Liver (tissue), 9 donors: ENCODE data around the gene NCOA6. TPM values are rescaled to one million over a fixed set of nuclear protein-coding genes. Genes with fewer than 3 reads are reported as not detected.

ENCODE experiments used
- DNase-seq: peaks from one replicate; pipeline ENCODE4 v3.0.0-alpha.2; 2017; ENCODE audit warnings: low spot score
- H3K27ac ChIP-seq, 2 donors: one replicate each; pipeline ENCODE4 v1.7.0; 2013; ENCODE audit warnings: inconsistent platforms in 2 of 2, low read length in 2 of 2, control low read depth in 1 of 2, low read depth in 1 of 2, mild to moderate bottlenecking in 1 of 2
- H3K27me3 ChIP-seq, 4 donors: one replicate each; pipeline versions ENCODE4 v1.6.1 to v1.7.0; 2013; ENCODE audit warnings: low read length in 3 of 4, inconsistent platforms in 1 of 4, mild to moderate bottlenecking in 1 of 4, moderate library complexity in 1 of 4; ENCODE audit not compliant: control insufficient read depth in 4 of 4, insufficient read depth in 4 of 4
- H3K36me3 ChIP-seq, 4 donors: one replicate each; pipeline versions ENCODE4 v1.6.1 to v1.7.0; 2013; ENCODE audit warnings: low read length in 3 of 4, mild to moderate bottlenecking in 3 of 4, low read depth in 1 of 4, moderate library complexity in 1 of 4; ENCODE audit not compliant: control insufficient read depth in 4 of 4, insufficient read depth in 3 of 4
- H3K4me1 ChIP-seq, 4 donors: one replicate each; pipeline versions ENCODE4 v1.6.1 to v1.7.0; 2013; ENCODE audit warnings: low read length in 3 of 4, mild to moderate bottlenecking in 3 of 4, moderate library complexity in 1 of 4; ENCODE audit not compliant: control insufficient read depth in 4 of 4, insufficient read depth in 4 of 4
- H3K4me3 ChIP-seq, 3 donors: one replicate each; pipeline versions ENCODE4 v1.6.1 to v1.7.0; 2013; ENCODE audit warnings: low read length in 3 of 3, control low read depth in 1 of 3, low read depth in 1 of 3, mild to moderate bottlenecking in 1 of 3
- H3K9ac ChIP-seq, 2 donors: one replicate each; pipeline ENCODE4 v1.7.0; 2013; ENCODE audit warnings: low read length in 2 of 2, mild to moderate bottlenecking in 2 of 2, moderate library complexity in 2 of 2, control low read depth in 1 of 2, low read depth in 1 of 2
- H3K9me3 ChIP-seq, 4 donors: one replicate each; pipeline versions ENCODE4 v1.6.1 to v1.7.0; 2013; ENCODE audit warnings: low read length in 3 of 4; ENCODE audit not compliant: control insufficient read depth in 4 of 4
- EGR1 ChIP-seq, 2 donors: IDR thresholded peaks; 2 replicates each; pipeline ENCODE4 v1.6.1; 2016 to 2018; ENCODE audit warnings: antibody characterized with exemption in 2 of 2, low read depth in 2 of 2
- FOXA1 ChIP-seq: IDR thresholded peaks from 2 replicates; pipeline ENCODE4 v1.6.1; 2016; ENCODE audit warnings: antibody characterized with exemption
- FOXA2 ChIP-seq: IDR thresholded peaks from 2 replicates; pipeline ENCODE4 v1.6.1; 2016; ENCODE audit warnings: antibody characterized with exemption
- GABPA ChIP-seq, 2 donors: IDR thresholded peaks in 1 of 2; conservative IDR thresholded peaks in 1 of 2; 2 replicates each; pipeline ENCODE4 v1.6.1; 2016; ENCODE audit warnings: antibody characterized with exemption in 2 of 2, mild to moderate bottlenecking in 1 of 2, moderate library complexity in 1 of 2
- HNF4A ChIP-seq, 2 donors: conservative IDR thresholded peaks; 2 replicates each; pipeline ENCODE4 v1.6.1; 2016; ENCODE audit warnings: antibody characterized with exemption in 2 of 2, mild to moderate bottlenecking in 2 of 2
- HNF4G ChIP-seq: IDR thresholded peaks from 2 replicates; pipeline ENCODE4 v1.6.1; 2016; ENCODE audit warnings: antibody characterized with exemption
- JUND ChIP-seq, 2 donors: IDR thresholded peaks; 2 replicates each; pipeline ENCODE4 v1.6.1; 2016; ENCODE audit warnings: antibody characterized with exemption in 2 of 2
- RAD21 ChIP-seq, 2 donors: IDR thresholded peaks; 2 replicates each; pipeline ENCODE4 v1.6.1; 2016; ENCODE audit warnings: antibody characterized with exemption in 2 of 2, mild to moderate bottlenecking in 2 of 2
- RXRA ChIP-seq, 2 donors: IDR thresholded peaks; 2 replicates each; pipeline ENCODE4 v1.6.1; 2017 to 2018; ENCODE audit warnings: antibody characterized with exemption in 2 of 2, mild to moderate bottlenecking in 1 of 2
- SP1 ChIP-seq: IDR thresholded peaks from 2 replicates; pipeline ENCODE4 v1.6.1; 2018; ENCODE audit warnings: antibody characterized with exemption, mild to moderate bottlenecking
- TAF1 ChIP-seq: conservative IDR thresholded peaks from 2 replicates; pipeline ENCODE4 v1.6.1; 2016; ENCODE audit warnings: antibody characterized with exemption, mild to moderate bottlenecking
- YY1 ChIP-seq: IDR thresholded peaks from 2 replicates; pipeline ENCODE4 v1.6.1; 2016; ENCODE audit warnings: antibody characterized with exemption, mild to moderate bottlenecking
- WGBS: extraction: QIAGEN DNeasy Blood & Tissue Kit; methylation state at CpG from one replicate; pipeline ENCODE4 v1.1.7; 2013; 5-methylcytosine and 5-hydroxymethylcytosine counted together
- polyA plus RNA-seq, 2 donors: library from polyadenylated mRNA; stranded (reverse) in 1 of 2; unstranded in 1 of 2; fragments of 200-250 nt in 1 of 2; fragments of >200 nt in 1 of 2; fragmentation: Nextera tagmentation in 1 of 2; extraction: Ambion mirVana in 1 of 2; gene quantifications; one replicate each; pipeline versions ENCODE4 v1.2.1 to v1.2.3, GENCODE V29; 2013 to 2015
- total RNA-seq, 2 donors: library from RNA; depleted of rRNA; stranded (reverse); fragments of >200 nt; gene quantifications; one replicate each; pipeline ENCODE4 v1.2.3, GENCODE V29; 2014
- TF ChIP-seq, protein P1 (sequence below): IDR thresholded peaks from 2 replicates; pipeline ENCODE4 v1.6.1; 2016; ENCODE audit warnings: antibody characterized with exemption
- TF ChIP-seq, protein P2 (sequence below): IDR thresholded peaks from 2 replicates; pipeline ENCODE4 v1.6.1; 2016; ENCODE audit warnings: antibody characterized with exemption, mild to moderate bottlenecking
- TF ChIP-seq, protein P3 (sequence below): IDR thresholded peaks from 2 replicates; pipeline ENCODE4 v1.6.1; 2016; ENCODE audit warnings: antibody characterized with exemption
- TF ChIP-seq, protein P4 (sequence below): IDR thresholded peaks from 2 replicates; pipeline ENCODE4 v1.6.1; 2016; ENCODE audit warnings: antibody characterized with exemption
- donor health status: healthy.
- donor health status: healthy.
- donor health status: healthy.
- donor health status: healthy.
- donor health status: healthy.

The NCOA6 gene
- total and polyA plus RNA-seq, 4 donors: 5.4 to 13.1 (median 6.2) TPM

DNA sequence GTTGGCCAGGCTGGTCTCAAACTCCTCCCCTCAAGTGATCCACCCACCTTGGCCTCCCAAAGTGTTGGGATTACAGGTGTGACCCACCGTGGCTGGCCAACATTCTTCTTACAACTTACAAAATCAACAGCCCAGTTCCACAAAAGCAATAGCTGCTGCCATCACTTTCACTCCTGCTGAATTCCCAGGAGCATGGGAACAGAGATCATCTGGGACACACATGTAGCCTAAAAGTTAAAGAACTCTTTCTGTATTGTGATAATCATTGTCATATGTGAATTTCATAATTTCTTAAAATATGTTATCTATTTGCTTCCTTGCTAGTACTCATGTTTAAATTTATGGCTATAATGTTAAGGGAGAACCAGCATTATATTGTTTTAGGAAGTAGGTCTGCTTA is 51.7 kb downstream of the NCOA6 start:
- Histone ChIP-seq H3K9me3 (no peaks in the 10 kb centered on the region), H3K36me3 (peaks cover 2 to 37% (median 24%) of the 10 kb centered on the region in 4 donors), H3K27ac (no peak overlapping the region), H3K4me1 (no peaks in the 10 kb centered on the region), H3K9ac (no peak overlapping the region), H3K4me3 (no peak overlapping the region), H3K27me3 (no peaks in the 10 kb centered on the region)
- 73% methylated on average over 1 of the region's 1 CpG for WGBS
- TF ChIP-seq TAF1: no peak
- TF ChIP-seq, protein P1, sequence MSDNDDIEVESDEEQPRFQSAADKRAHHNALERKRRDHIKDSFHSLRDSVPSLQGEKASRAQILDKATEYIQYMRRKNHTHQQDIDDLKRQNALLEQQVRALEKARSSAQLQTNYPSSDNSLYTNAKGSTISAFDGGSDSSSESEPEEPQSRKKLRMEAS: no peak
- TF ChIP-seq RAD21 (IDR thresholded peaks at IDR 0.05): no peak
- TF ChIP-seq, protein P2, sequence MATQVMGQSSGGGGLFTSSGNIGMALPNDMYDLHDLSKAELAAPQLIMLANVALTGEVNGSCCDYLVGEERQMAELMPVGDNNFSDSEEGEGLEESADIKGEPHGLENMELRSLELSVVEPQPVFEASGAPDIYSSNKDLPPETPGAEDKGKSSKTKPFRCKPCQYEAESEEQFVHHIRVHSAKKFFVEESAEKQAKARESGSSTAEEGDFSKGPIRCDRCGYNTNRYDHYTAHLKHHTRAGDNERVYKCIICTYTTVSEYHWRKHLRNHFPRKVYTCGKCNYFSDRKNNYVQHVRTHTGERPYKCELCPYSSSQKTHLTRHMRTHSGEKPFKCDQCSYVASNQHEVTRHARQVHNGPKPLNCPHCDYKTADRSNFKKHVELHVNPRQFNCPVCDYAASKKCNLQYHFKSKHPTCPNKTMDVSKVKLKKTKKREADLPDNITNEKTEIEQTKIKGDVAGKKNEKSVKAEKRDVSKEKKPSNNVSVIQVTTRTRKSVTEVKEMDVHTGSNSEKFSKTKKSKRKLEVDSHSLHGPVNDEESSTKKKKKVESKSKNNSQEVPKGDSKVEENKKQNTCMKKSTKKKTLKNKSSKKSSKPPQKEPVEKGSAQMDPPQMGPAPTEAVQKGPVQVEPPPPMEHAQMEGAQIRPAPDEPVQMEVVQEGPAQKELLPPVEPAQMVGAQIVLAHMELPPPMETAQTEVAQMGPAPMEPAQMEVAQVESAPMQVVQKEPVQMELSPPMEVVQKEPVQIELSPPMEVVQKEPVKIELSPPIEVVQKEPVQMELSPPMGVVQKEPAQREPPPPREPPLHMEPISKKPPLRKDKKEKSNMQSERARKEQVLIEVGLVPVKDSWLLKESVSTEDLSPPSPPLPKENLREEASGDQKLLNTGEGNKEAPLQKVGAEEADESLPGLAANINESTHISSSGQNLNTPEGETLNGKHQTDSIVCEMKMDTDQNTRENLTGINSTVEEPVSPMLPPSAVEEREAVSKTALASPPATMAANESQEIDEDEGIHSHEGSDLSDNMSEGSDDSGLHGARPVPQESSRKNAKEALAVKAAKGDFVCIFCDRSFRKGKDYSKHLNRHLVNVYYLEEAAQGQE: no peak
- TF ChIP-seq JUND (IDR thresholded peaks at IDR 0.05): no peak
- no peak for TF ChIP-seq GABPA (IDR thresholded peaks at IDR 0.05 in 1 of 2, conservative IDR thresholded peaks at IDR 0.05 in 1 of 2)
- no peak for TF ChIP-seq RXRA (IDR thresholded peaks at IDR 0.05)
- no peak for TF ChIP-seq HNF4G
- DNase-seq: no peak

DNA sequence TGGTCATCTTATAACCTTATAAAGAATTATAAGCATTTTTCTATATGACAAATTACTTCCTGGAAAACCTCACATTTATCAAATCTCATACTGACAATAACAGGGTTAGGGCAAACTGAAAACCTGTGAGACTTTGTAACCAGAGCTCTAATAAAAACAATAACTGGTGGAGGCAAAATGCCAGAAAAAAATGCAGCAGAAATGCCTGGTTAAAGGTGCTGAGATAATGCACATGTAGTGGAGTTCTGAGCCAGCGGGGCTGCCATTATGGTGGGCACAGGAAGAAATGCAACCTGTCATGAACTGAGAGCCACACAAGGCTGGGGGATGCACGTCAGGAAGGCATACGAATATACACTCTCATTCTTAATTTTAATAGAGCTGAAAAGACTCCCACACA is 53.0 kb downstream of the NCOA6 start:
- Histone ChIP-seq H3K36me3 (peaks cover 5 to 47% (median 27%) of the 10 kb centered on the region in 4 donors), H3K27ac (no peak overlapping the region), H3K4me3 (no peak overlapping the region), H3K4me1 (no peaks in the 10 kb centered on the region), H3K9me3 (no peaks in the 10 kb centered on the region), H3K9ac (no peak overlapping the region), H3K27me3 (no peaks in the 10 kb centered on the region)
- 95% methylated on average over 3 of the region's 3 CpGs for WGBS
- DNase-seq: no peak
- TF ChIP-seq JUND (IDR thresholded peaks at IDR 0.05) (no peak), EGR1 (IDR thresholded peaks at IDR 0.05; ENCODE audit: low read depth in 2 of 2) (no peak), SP1 (no peak), HNF4A (conservative IDR thresholded peaks at IDR 0.05) (no peak), FOXA2 (no peak), GABPA (IDR thresholded peaks at IDR 0.05 in 1 of 2, conservative IDR thresholded peaks at IDR 0.05 in 1 of 2) (no peak), TAF1 (no peak), FOXA1 (no peak), RXRA (IDR thresholded peaks at IDR 0.05) (no peak), YY1 (no peak), HNF4G (no peak), RAD21 (IDR thresholded peaks at IDR 0.05) (no peak)
- TF ChIP-seq, protein P3, sequence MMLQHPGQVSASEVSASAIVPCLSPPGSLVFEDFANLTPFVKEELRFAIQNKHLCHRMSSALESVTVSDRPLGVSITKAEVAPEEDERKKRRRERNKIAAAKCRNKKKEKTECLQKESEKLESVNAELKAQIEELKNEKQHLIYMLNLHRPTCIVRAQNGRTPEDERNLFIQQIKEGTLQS: no peak
- TF ChIP-seq, protein P4, sequence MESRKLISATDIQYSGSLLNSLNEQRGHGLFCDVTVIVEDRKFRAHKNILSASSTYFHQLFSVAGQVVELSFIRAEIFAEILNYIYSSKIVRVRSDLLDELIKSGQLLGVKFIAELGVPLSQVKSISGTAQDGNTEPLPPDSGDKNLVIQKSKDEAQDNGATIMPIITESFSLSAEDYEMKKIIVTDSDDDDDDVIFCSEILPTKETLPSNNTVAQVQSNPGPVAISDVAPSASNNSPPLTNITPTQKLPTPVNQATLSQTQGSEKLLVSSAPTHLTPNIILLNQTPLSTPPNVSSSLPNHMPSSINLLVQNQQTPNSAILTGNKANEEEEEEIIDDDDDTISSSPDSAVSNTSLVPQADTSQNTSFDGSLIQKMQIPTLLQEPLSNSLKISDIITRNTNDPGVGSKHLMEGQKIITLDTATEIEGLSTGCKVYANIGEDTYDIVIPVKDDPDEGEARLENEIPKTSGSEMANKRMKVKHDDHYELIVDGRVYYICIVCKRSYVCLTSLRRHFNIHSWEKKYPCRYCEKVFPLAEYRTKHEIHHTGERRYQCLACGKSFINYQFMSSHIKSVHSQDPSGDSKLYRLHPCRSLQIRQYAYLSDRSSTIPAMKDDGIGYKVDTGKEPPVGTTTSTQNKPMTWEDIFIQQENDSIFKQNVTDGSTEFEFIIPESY: no peak
- TF ChIP-seq, protein P1: no peak
- TF ChIP-seq, protein P2: no peak
